HG02588 (cell line): ENCODE measurements around the gene KCNIP4.

Source experiments
- ATAC-seq: cut with Tn5 transposase; IDR thresholded peaks from one replicate; pipeline ENCODE4 v1.9.1; 2021; ENCODE audit warnings: mild to moderate bottlenecking, moderate library complexity; ENCODE audit not compliant: unreplicated experiment

The KCNIP4 gene

GRCh38 chr4:21596521-21596920, 352.1 kb downstream of the KCNIP4 start:
- no peak for ATAC-seq

DNA sequence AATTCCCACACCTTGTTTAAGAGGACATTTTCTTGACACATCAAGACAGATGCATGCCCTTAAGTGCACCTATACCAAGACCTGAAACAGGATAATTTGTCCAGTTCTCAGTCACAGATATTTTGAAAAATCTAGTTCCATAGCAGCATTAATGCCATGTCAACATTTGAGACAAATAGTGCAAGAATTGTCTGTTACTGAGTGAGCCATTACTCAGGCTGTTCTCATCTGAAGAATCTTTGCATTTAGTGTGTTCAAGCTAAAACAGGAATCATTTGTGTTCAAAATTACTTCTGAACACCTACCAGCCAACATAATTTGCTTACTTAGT, 354.9 kb downstream of the KCNIP4 start:
- ATAC-seq: no peak

DNA sequence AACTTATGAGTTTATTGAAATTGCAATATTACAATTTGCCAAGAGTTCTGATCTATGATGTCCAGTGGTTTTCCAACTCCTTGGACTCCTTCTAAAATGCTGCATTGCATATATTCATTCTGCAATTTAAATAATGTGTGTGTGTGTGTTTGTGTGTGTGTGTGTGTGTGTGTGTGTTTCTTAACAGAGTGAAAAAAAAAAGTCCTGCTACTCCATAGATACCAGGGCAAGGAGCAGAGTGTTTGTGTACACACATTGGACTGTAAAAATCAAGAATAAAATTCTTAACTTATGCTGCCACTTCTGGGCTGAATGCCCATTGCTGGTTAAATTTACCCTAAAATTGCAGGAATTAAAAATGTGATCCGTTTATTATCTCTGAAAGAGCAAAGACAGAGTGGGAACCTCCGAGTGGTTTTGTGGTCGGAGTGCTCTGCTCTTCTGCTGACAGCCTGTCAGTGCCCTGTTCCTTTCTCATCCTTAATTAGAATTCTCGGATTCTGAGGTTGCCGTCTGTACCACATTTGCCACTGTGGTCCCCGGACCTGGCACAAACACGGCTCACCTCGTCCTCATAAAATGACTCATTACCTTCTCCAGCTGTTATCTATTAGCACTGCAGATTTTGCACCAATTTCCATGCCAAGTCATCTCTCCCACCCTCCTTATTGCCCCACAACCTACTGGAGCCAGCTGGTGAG, 355.5 kb downstream of the KCNIP4 start:
- ATAC-seq: no peak

DNA sequence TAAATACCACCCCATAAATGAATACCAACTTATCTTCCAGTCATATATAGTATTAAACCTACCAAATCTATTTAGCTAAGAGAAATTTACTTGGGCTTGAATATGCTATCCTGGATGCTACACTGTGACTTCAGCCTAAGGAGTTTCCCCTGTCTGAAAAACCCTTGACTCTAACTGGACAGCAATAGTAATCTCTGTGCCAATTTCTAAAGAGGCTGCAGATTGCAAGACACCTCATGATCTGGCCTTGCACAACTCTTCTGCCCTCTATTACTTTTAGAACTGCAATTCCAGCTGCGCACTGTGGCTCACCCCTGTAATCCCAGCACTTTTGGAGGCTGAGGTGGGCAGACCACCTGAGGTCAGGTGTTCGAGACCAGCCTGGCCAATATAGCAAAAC, 371.5 kb downstream of the KCNIP4 start:
- no peak for ATAC-seq

DNA sequence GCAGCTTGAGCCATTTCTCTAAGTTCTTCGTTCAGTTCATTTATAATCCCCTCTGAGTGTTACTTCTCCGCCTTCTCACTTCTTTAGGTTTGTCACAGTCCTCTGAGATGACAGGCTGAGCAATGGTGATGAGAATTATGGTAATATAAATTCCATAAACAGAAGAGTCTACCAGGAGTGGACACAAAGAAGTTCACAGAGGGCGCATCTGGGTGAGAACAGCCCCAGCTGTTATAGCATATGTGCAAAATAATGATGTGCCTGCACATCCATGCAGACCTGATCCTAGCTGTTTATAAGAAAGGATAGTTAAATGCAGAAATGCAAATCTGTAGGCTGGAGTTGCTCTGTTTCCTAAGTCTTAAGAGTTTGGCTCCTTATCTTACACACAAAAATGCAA, 377.5 kb downstream of the KCNIP4 start:
- no peak for ATAC-seq

DNA sequence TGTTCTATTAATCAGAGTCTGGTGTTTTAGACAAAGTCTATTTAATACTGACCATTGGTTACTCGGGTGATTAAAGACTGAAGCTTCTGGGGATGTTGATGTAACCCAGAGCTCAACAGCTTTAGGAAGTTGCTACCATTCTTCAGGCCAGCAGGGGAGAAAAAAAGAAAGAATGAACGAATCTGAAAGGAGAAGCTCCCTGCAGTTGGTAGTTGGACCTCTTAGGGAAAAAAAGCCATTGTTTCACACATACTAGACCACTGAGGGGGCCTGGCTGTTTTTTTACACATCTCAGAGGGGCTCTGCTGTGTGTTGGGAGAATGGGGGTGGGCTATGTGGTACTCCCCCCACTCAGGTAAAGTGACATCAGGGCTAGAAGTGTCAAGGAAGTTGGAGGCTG, 378.9 kb downstream of the KCNIP4 start:
- ATAC-seq: no peak

DNA sequence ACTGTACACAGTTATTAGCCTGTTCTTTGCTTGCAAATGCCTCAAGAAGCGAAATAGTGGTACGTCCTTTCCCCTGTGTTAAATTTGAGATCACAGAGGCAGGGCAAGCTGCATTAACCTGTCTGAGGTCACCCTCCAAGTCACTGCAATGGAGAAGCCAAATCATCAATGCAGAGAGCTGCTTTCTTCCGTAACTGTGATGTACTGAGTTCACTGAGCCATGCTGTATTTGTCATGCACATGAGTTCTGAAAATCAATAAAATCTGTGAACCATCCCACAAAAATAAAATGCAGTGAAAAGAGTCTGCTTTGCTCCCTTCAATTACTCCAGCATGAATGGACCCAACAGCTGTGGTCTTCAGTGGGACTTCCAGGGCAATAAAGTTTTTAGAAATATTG, 393.5 kb downstream of the KCNIP4 start:
- no peak for ATAC-seq

GRCh38 chr4:21554500-21554899, 394.1 kb downstream of the KCNIP4 start:
- no peak for ATAC-seq

DNA sequence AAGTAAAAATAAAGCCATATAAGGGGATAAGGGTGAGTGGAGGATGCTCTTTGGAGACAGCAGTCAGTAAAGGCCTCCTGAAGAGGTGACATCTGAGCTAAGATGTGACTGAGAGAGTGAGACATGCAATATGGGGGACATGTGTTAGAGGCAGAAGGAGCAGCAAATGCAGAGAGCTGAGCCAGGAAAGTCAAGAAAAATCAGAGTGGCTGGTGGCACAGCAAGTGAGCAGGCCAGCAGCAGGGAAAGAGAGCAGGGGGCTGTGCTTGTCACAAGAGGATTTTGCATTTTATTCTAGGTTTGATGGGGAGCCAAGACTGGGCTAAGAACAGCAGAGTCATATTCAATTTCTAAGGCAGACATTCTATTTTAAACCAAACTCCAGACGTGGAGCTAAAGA, 394.5 kb downstream of the KCNIP4 start:
- no peak for ATAC-seq

DNA sequence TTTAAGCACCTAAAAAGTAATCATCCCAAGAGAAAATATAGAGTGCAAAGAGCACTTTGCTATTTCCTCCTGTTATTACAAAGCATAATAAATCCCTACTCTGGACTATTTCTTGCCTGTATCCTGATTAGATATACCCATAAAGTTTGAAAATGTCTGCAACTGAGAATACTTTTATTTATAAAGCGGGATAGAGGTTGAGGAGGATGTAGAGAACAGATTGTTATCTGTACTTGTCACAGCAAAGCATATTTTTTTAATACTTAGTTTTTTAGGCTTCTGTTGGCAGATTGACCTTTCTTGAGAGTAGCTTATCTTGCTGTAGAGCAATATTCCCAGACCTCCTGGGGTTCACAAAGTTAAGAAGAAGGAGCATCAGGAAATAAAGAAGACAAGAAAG, 396.1 kb downstream of the KCNIP4 start:
- ATAC-seq: no peak

- ATAC-seq: no peak
Measured at GRCh38 chr4:21544955-21545354, 403.6 kb downstream of the KCNIP4 start.

DNA sequence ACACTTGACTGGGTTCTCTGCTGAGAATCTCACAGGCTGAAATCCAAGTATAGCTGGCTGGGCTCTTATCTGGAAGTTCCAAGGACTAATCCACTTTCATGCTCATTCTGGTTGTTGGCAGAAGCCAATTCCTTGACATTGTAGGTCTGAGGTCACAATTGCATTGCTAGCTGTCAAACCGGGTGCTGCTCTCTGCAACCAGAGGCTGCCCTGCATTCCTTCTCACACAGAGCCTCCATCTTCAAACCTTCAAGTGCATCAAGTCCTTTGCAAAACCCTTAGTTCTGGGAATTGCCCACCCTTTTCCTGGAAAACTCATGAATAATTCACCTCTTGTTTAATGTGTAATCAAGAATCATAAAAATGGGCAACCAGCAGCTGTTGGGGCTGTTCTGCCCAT, 404.2 kb downstream of the KCNIP4 start:
- no peak for ATAC-seq

GRCh38 chr4:21543514-21543913, 405.1 kb downstream of the KCNIP4 start:
- no peak for ATAC-seq

- no peak for ATAC-seq
Measured at GRCh38 chr4:21535898-21536297, 412.7 kb downstream of the KCNIP4 start.

DNA sequence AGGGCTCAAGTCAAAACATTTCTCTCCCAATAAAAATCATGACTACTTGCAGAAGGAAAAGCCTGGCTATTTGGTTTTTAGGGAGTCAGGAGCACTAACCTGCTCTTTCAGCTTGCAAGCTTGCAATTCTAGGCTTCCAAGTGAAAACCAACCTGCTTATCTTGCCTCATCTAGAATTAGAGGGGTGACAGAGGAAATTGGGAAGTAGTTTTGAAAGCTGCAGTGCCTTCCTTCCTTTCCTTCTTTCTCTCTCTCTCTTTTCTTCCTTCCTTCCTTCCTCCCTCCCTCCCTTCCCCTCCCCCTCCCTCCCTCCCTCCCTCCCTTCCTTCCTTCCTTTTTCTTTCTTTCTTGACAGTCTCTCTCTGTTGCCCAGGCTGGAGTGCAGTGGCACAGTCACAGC, 417.5 kb downstream of the KCNIP4 start:
- ATAC-seq: no peak

DNA sequence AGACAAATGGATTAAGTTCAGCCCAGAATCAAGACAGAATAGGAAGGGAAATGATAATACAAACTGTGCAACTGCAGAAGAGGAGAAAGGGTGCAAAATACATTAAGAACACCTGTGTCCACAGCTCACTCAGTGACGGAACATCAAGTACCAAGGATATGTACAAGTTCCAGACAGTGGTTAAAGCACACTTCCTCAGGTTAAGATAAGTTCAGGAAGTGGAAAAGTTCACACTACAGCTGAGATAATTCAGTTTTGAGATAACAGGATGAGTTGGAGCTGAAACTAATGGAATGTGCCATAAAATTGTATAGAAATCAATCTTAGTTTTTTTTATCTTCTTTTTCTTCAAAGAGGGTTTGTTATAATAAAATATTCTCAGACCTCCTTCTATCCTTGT, 419.4 kb downstream of the KCNIP4 start:
- no peak for ATAC-seq

GRCh38 chr4:21522296-21522695, 426.3 kb downstream of the KCNIP4 start:
- no peak for ATAC-seq

- no peak for ATAC-seq
Measured at GRCh38 chr4:21517126-21517859, 431.3 kb downstream of the KCNIP4 start.

DNA sequence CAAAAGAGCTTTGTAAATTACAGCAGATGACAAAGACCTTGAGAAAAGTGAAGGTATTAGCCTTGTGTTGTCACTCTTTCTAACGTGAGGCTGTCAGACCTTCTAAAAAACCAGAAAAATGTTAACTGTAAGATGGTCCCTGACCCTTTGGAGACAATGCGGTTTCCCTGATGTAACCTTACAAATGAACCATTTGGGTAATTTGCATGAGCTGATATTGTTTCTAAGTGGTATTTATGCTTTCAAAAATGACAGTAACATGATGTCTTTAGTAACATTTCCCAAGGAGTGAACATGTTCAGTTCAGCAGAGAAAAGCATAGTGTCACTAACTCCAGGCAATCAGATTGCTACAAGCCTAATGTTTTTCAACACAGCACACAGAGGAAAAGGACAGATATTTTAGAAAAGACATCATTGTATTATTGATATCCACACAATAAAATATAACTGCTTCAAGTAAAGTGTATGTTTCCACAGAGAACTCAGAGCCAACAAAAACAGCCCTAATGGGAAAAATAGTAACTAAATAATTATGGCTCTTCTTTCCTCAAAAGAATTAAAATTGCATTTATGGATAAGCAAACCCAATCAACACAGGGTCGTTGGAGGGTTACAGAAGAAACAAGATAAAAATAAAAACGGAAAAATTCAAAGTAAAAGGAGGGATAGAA, 434.4 kb downstream of the KCNIP4 start:
- ATAC-seq: no peak

GRCh38 chr4:21512353-21512752, 436.2 kb downstream of the KCNIP4 start:
- ATAC-seq: no peak

- no peak for ATAC-seq
Measured at GRCh38 chr4:21507439-21507838, 441.1 kb downstream of the KCNIP4 start.

- ATAC-seq: no peak
Measured at GRCh38 chr4:21490682-21491081, 457.9 kb downstream of the KCNIP4 start.
